ENCODE results near the gene PMPCA.
"Not testable (repeated sequence)": the region's sequence is repeated elsewhere in the genome, so short reads cannot be mapped to it uniquely, and the experiment has no call there.

Gene PMPCA

DNA sequence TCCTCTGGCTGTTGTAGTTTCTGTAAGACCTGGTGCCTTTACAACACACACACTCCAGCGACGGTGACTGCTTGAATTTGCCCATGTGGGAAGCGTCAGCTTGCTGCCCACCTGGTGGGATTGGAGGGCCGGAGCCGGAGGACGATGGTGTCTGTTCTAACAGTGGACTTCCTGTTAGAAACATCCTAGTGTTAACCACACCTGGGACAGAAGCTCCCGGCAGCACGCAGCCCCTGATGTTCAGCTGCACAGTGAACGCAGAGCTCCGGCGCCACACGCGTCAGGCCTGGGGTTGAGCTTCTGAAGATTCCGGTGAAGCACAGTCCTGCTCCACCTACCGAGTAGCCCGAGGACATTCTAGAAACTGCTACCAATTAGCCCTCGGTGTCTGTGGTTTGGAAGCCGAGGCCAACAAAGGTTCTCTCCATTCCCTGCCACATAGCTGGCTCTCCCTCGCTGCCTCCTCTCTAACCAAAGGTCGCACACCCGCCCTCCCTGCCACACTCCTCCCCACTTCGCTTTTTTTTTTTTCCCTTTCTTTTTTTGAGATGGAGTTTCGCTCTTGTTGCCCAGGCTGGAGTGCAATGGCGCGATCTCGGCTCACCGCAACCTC lies 14.4 kb downstream of the PMPCA start:
- no peak for DNase-seq (ENCODE audit: low read depth)
- no peak overlapping the region for H3K4me3 ChIP-seq (ENCODE audit: low read length)
- TF ChIP-seq, protein P1, sequence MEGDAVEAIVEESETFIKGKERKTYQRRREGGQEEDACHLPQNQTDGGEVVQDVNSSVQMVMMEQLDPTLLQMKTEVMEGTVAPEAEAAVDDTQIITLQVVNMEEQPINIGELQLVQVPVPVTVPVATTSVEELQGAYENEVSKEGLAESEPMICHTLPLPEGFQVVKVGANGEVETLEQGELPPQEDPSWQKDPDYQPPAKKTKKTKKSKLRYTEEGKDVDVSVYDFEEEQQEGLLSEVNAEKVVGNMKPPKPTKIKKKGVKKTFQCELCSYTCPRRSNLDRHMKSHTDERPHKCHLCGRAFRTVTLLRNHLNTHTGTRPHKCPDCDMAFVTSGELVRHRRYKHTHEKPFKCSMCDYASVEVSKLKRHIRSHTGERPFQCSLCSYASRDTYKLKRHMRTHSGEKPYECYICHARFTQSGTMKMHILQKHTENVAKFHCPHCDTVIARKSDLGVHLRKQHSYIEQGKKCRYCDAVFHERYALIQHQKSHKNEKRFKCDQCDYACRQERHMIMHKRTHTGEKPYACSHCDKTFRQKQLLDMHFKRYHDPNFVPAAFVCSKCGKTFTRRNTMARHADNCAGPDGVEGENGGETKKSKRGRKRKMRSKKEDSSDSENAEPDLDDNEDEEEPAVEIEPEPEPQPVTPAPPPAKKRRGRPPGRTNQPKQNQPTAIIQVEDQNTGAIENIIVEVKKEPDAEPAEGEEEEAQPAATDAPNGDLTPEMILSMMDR (conservative IDR thresholded peaks at IDR 0.05; ENCODE audit: low read length): no peak

DNA sequence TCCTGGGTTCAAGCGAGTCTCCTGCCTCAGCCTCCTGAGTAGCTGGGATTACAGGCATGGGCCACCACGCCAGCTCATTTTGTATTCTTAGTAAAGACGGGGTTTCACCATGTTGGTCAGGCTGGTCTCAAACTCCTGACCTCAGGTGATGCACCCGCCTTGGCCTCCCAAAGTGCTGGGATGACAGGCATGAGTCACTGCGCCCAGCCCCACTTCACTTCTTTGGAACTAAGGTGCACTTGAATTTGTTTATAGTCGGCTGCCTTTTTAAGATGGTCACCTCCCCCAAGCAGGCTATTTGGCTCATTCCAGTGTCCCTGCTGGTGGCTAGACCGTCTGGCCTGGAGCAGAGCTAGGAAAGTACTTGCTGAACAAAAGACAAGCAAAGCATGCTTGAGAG lies 14.9 kb downstream of the PMPCA start:
- DNase-seq (ENCODE audit: low read depth); H3K4me3 ChIP-seq (ENCODE audit: low read length): not testable (repeated sequence)

DNA sequence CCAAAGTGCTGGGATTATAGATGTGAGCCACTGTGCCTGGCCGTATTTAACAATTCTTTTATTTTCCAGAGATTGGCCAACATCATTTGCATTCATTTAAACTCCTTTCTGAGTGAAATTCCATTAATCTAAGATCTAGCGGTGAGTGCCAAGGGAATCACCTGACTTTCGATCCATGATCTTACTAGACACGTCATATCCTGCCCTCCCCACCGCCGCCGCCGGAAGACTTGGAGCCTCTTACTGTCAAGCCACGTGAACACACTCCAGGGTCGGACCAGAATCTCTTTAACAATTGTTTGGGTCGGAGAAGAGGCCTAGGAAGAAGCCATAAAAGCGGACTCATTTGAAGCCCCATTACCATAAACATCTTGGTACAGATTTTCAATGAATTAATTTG lies 16.3 kb downstream of the PMPCA start:
- TF ChIP-seq, protein P1 (conservative IDR thresholded peaks at IDR 0.05; ENCODE audit: low read length): no peak
- H3K4me3 ChIP-seq (ENCODE audit: low read length): no peak overlapping the region
- no peak for DNase-seq (ENCODE audit: low read depth)

DNA sequence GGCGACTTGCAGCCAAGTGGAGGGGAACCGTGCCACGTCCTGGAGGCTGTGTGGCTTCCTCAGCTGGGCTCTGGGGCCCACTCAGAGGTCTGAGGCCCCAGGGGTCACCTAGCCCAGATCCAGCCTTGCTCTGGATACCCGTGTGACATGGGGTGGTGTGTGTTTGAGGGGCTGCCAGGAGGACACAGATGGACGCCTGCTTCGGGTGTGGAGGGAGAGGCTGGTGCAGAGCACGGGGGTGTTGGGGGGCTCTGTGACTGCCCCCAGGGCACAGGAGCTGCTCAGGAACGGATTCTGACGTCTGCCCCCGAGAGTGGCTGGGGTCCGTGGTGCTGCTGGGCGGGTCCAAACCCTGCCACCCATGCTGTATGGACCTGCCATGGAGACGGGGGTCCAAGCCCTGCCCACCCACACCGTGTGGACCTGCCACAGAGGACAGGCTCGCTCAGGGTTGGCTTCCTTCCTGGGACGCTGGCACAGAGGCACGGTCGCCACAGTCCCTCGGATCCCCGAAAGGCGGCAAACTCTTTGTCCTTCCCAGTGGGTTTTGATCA lies 18.7 kb downstream of the PMPCA start:
- DNase-seq (ENCODE audit: low read depth): no peak
- H3K4me3 ChIP-seq (ENCODE audit: low read length): no peak overlapping the region
- TF ChIP-seq, protein P1 (conservative IDR thresholded peaks at IDR 0.05; ENCODE audit: low read length): no peak

DNA sequence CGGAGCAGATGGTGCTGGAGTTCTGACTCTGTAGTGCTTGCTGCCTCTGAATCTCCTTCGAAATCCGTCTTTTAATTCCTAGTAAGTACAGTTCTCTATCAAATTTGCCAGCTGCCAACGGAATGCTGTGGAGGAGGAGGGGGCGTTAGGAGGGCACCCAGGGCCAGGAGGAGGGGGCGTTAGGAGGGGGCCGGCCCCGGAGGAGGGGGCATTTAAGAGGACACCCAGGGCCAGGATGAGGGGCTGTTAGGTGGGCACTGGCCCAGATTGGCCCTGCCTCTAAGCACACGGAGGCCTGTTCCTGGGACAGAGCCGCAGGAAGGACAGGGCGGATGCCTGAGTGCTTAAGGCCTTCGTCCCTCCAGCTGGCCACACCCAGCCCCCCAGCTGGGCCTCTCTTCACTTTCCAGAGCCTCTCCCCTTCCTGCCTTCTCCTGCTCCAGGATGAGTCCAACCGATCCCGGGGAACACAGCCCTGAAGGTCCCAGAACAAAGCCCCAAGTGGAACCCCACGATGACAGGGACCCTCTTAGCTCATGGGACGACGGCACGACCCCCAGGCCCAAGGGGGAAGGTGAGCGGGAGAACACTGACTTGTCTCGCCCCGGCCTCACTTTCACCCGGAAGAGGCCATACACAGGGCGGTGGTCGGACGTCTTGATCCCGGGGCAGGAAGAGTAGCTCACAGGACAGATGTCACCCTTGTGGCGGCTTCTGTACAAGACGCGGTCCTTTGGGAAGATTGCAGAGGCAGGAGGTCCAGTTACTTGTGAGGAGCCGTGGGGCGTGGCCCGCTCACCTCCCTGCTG lies 19.4 kb downstream of the PMPCA start:
- no peak for DNase-seq (ENCODE audit: low read depth)
- TF ChIP-seq, protein P1 (conservative IDR thresholded peaks at IDR 0.05; ENCODE audit: low read length): no peak
- no peak overlapping the region for H3K4me3 ChIP-seq (ENCODE audit: low read length)

DNA sequence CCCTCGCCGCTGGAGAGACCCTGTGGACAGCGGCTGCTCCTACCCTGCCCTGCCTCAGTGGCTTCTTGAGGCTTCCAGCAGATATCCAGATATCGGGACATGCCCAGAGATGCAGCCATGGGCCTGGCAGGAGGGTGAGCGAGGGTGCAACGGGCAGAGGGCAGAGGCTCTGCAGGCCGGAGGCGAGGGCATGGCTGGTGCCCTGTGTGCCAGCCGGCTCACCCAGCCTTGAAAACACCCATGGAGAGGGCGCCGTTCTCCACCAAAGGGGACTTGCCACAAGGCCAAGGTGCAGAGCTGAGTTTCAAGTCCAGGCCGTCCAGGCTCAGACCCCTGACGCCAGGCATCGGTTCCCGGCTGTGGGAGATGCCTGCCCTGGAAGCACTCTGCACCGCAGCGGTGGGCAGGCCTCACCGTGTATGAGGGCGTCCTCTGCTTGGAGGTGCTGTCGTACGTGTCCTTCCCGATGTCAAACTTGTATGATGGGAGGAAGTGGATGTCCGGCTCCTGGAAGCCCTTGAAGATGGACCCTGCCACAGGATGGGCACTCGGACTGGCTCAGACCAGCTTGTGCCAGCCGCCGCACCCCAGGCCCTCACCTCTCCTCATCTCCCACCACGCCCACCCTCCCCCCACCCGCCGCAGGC lies 20.3 kb downstream of the PMPCA start:
- no peak for DNase-seq (ENCODE audit: low read depth)
- TF ChIP-seq, protein P1 (conservative IDR thresholded peaks at IDR 0.05; ENCODE audit: low read length): no peak
- H3K4me3 ChIP-seq (ENCODE audit: low read length): no peak overlapping the region

DNA sequence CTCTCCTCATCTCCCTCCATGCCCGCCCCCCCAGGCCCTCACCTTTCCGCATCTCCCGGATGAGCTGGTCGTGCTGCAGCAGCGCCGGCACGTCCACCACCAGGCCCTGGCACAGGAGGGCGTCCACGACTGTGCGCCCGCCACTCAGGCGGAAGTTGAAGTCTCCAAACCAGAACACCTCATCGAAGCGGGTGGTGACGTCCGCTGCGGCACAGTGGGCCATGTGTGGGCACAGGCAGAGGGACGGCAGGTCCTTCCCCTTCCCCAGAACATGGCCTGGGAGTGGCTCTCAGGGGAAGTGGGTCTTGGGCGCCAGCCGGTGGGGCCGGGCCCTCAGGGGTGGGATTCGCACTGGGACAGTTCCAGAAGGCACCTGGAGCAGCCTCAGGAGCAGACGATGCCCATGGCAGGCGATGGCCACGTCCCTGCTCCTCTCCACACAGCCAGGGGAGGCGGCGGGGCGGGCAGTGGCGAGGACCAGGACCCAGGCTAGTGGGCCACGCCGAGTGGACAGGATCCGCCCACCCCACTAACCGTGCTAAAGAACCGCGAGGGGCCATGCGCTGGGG lies 21.4 kb downstream of the PMPCA start:
- no peak for DNase-seq (ENCODE audit: low read depth)
- H3K4me3 ChIP-seq (ENCODE audit: low read length): no peak overlapping the region
- TF ChIP-seq, protein P1 (conservative IDR thresholded peaks at IDR 0.05; ENCODE audit: low read length): no peak

All from AG10803 (cell line).